HG03175 (cell line): ENCODE measurements around the gene BCAS3.

Experiments used
- ATAC-seq: cut with Tn5 transposase; IDR thresholded peaks from one replicate; pipeline ENCODE4 v1.9.1; 2021; ENCODE audit warnings: mild to moderate bottlenecking, moderate library complexity; ENCODE audit not compliant: unreplicated experiment

Gene BCAS3

GRCh38 chr17:61302953-61303816, 625.5 kb downstream of the BCAS3 start:
- no peak for ATAC-seq

GRCh38 chr17:61303817-61304096, 626.1 kb downstream of the BCAS3 start:
- ATAC-seq: no peak

DNA sequence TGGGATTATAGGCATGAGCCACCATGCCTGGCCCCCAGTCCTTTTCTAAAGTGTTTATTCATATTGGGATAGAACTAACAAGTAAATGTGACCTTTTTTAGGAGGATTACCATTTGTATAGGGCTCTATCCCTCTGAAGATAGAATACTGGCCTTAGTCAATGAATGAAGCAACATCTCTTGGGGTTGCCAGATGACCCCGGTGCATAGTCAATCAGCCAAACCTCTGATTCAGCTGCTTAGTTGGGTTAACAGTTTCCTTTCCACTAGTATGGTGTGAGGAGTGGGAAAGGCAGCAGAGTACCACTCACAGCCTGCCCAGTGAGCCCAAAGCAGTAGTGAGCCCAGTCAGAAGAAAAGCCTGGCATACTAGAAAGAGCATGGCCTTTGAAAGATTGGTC, 627.4 kb downstream of the BCAS3 start:
- no peak for ATAC-seq

DNA sequence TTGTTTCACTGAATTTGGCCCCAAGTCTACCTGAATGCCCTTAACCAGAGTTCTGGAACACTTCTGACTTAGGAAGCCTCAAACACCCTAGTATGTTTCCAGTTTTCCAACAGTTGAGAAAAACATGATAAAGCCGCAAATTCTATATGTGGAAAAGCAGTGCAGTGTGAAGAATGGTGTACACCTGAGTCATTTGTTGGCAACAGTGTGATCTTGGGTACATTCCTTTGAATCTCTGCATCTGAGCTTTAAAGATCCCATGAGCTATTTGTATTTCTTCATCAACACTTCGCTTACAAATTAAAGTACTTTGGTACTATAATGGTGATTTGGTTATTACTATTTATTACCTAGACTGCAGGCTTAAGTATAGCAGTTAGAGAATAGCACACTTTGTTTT, 628.4 kb downstream of the BCAS3 start:
- ATAC-seq: no peak

- ATAC-seq: no peak
Measured at GRCh38 chr17:61307905-61308886, 630.5 kb downstream of the BCAS3 start.

DNA sequence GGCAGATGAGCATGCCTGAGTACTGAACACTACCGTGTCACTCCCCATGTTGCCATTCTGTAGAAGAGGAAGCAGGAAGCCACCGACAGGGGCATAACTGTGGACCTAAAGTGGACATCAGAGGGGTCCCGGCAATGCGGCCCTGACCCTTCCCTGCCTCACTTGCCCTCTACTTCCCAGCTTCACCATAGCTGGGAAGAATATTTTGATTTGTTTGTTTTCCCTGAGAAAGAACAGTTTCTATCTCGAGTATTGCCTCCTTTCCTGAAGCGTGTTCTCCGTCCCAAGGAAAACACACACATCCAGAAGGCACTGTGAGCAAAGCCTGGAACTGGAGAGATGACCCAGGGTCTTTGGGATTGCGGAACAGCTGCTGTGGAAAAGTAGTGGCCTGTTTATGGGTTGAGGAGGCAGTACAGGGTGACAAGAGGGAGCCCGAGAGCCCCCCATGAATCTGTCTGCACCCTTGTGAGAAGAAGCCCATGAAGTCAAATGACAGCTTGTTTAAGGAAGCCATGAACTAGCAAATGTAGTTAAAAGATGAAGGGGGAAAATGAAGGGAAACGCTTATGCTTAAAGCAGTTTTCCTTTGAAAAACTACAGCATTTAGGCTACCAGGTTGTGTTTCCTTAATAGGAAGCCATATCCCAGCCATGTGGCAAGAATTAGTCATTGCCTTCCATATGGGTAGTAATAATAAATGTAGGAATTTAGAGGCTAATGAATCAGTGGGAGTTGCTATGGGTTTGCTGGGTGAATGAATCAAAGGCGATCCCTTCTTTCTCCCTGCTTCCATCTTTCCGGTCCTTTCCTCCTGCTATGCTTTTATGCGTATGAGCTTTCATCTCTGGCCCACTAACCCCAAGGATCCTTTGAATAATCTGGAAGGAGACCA, 632.0 kb downstream of the BCAS3 start:
- ATAC-seq: no peak

GRCh38 chr17:61310590-61310989, 632.9 kb downstream of the BCAS3 start:
- no peak for ATAC-seq

- no peak for ATAC-seq
Measured at GRCh38 chr17:61312406-61313295, 635.0 kb downstream of the BCAS3 start.

- ATAC-seq: no peak
Measured at GRCh38 chr17:61313461-61314326, 636.0 kb downstream of the BCAS3 start.

- ATAC-seq: no peak
Measured at GRCh38 chr17:61314368-61315078, 636.9 kb downstream of the BCAS3 start.

GRCh38 chr17:61316633-61317032, 639.0 kb downstream of the BCAS3 start:
- ATAC-seq: no peak

- ATAC-seq: no peak
Measured at GRCh38 chr17:61317779-61318178, 640.1 kb downstream of the BCAS3 start.

GRCh38 chr17:61318684-61319098, 641.0 kb downstream of the BCAS3 start:
- no peak for ATAC-seq

GRCh38 chr17:61321344-61321743, 643.7 kb downstream of the BCAS3 start:
- no peak for ATAC-seq

DNA sequence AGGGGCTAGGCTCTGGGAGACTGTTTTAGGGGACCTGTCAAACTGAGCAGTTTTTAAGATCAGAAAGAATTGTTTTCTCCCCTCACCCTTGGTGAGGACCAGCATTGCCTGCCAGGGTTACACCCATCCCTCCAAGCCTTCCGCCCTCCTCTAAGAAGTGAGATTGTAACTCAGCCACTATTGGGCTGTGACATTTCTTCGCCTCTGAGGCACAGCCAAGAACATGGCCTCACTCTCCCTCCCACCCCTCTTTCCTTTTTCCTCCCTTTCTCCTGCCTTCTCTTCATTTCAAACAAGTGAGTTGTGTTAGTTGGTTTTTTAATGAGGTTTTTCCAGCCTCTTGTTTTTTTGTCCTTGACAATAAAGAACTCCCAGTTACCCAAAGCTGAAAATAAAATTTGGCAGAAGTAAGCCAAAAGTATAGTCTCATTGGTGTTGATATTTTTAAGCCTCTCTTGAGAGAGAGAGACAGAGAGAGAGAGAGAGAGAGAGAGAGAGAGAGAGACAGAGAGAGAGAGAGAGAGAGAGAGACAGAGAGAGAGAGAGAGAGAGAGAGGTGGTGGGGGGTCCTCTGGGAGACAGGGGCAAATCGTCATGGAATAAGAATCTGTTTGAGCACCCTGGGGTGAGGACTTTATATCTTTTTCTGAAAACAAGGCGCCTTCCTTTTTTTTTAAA, 644.8 kb downstream of the BCAS3 start:
- no peak for ATAC-seq

- no peak for ATAC-seq
Measured at GRCh38 chr17:61323003-61323908, 645.6 kb downstream of the BCAS3 start.
